ENCODE measurements around the gene ACTN4. TPM values are rescaled to one million over a fixed set of nuclear protein-coding genes. Genes with fewer than 3 reads are reported as not detected.
A peak's percentile ranks its signal among the peaks of the same experiment; 100 is the strongest.

Gene ACTN4
- total RNA-seq, 1 donor, result 229 TPM

DNA sequence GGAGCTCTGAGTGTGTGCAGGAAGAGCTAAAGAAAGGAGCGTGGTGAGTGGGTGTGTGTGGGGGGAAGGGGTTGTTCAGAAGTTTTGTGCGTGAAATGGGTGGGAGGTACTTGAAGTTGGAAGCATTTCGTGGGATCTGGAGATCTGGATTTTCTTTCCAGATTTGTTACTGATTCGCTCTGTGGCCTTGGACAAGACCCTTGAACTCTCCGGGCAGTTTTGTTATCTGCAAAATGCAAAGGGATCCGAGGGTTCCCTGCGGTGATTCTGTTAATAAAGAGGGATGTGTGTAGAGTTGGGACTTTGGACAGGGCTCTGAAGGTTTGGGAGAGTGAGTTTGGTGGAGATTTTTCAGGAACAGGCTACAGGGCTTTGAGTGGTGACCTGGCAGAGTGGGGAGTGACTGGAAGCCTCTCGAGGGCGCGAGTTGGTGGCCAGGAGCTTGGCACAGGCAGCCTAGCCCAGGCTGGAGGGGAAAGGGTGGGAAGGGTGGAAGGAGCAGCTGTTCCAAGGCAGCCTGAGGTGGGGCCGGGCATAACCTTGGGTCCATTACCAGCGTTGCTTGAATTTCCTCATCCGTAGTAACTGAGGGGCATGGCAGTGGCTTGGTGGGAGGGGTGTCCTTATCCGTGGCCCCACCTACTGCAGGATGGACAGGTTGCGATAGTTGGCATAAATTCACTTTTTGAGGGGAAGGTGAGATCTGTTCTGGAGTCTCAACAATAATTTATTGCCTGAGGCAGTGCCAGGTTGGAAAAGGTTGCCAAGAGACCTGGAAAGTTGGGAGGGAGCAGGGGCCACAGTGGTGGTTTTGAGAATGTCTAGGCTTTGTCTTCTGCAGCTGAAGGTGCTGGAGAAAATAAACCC, 2.1 kb downstream of the ACTN4 start:
- TF ChIP-seq, protein P1, sequence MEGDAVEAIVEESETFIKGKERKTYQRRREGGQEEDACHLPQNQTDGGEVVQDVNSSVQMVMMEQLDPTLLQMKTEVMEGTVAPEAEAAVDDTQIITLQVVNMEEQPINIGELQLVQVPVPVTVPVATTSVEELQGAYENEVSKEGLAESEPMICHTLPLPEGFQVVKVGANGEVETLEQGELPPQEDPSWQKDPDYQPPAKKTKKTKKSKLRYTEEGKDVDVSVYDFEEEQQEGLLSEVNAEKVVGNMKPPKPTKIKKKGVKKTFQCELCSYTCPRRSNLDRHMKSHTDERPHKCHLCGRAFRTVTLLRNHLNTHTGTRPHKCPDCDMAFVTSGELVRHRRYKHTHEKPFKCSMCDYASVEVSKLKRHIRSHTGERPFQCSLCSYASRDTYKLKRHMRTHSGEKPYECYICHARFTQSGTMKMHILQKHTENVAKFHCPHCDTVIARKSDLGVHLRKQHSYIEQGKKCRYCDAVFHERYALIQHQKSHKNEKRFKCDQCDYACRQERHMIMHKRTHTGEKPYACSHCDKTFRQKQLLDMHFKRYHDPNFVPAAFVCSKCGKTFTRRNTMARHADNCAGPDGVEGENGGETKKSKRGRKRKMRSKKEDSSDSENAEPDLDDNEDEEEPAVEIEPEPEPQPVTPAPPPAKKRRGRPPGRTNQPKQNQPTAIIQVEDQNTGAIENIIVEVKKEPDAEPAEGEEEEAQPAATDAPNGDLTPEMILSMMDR (IDR thresholded peaks at IDR 0.05; ENCODE audit: extremely low read depth, low read depth, low read length), result no peak
- DNase-seq (ENCODE audit: insufficient read length, low spot score, missing footprints), result peak; percentile 85
- Histone ChIP-seq H3K27me3 (ENCODE audit: insufficient read depth, low read length) (no peaks in the 10 kb centered on the region), H2AFZ (ENCODE audit: low read length) (no peak overlapping the region), H3K4me2 (ENCODE audit: insufficient read depth, low read length) (peak overlapping the region; percentile 95), H3K27ac (ENCODE audit: low read depth, low read length) (peak overlapping the region; percentile 98), H3K36me3 (ENCODE audit: insufficient read depth, low read length) (peaks cover 9% of the 10 kb centered on the region), H3K79me2 (ENCODE audit: insufficient read depth, low read length) (peaks cover 71% of the 10 kb centered on the region), H3K4me3 (ENCODE audit: insufficient read depth, low read length) (peak overlapping the region; percentile 91), H3K4me1 (ENCODE audit: insufficient read depth, low read length) (peaks cover 49% of the 10 kb centered on the region), H3K9me3 (ENCODE audit: low read depth, low read length) (no peaks in the 10 kb centered on the region), H4K20me1 (ENCODE audit: insufficient read depth, low read length) (peaks cover 40% of the 10 kb centered on the region)

DNA sequence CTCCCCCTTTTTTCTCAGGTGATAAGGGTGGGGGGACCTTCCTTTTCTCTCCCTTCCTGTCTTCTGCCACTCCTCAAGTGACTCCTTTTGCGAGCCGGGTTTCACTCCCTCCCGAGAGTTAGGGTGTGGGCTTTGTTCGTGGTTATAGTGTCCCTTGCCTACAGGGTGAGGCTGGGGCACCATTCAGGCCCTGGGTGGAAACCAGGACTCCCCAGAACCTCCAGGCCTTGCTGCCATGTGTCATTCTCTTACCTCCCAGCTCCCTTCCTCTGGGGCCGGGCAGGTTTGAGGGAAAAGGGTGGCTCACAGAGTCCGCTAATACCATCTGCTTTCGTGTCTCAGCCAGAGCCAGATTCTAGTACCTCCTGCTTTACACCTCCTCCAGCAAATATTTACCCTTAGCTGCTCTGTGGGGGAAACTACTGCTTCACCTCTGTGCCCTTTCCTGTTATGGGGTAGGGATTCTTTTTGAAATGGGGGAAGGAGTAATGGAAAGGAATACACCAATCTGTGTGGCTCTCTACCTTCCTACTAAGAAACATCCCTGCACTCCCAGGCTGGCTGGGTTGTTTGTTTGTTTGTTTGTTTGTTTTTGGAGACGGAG, 2.8 kb downstream of the ACTN4 start:
- TF ChIP-seq, protein P1 (IDR thresholded peaks at IDR 0.05; ENCODE audit: extremely low read depth, low read depth, low read length), result no peak
- Histone ChIP-seq H3K27me3 (ENCODE audit: insufficient read depth, low read length) (no peaks in the 10 kb centered on the region), H4K20me1 (ENCODE audit: insufficient read depth, low read length) (peaks cover 45% of the 10 kb centered on the region), H3K9me3 (ENCODE audit: low read depth, low read length) (no peaks in the 10 kb centered on the region), H3K4me1 (ENCODE audit: insufficient read depth, low read length) (peaks cover 57% of the 10 kb centered on the region), H3K79me2 (ENCODE audit: insufficient read depth, low read length) (peaks cover 78% of the 10 kb centered on the region), H3K4me3 (ENCODE audit: insufficient read depth, low read length) (peak overlapping the region; percentile 91), H3K36me3 (ENCODE audit: insufficient read depth, low read length) (peaks cover 14% of the 10 kb centered on the region), H2AFZ (ENCODE audit: low read length) (no peak overlapping the region), H3K27ac (ENCODE audit: low read depth, low read length) (peak overlapping the region; percentile 98), H3K4me2 (ENCODE audit: insufficient read depth, low read length) (peak overlapping the region; percentile 95)
- DNase-seq (ENCODE audit: insufficient read length, low spot score, missing footprints), result peak; percentile 68

GRCh38 chr19:38650911-38651584, 3.6 kb downstream of the ACTN4 start:
- Histone ChIP-seq H3K79me2 (ENCODE audit: insufficient read depth, low read length) (peaks cover 86% of the 10 kb centered on the region), H3K4me3 (ENCODE audit: insufficient read depth, low read length) (peak overlapping the region; percentile 91), H3K4me2 (ENCODE audit: insufficient read depth, low read length) (peak overlapping the region; percentile 95), H3K36me3 (ENCODE audit: insufficient read depth, low read length) (peaks cover 21% of the 10 kb centered on the region), H3K4me1 (ENCODE audit: insufficient read depth, low read length) (peaks cover 64% of the 10 kb centered on the region), H3K9me3 (ENCODE audit: low read depth, low read length) (no peaks in the 10 kb centered on the region), H4K20me1 (ENCODE audit: insufficient read depth, low read length) (peaks cover 49% of the 10 kb centered on the region), H2AFZ (ENCODE audit: low read length) (no peak overlapping the region), H3K27me3 (ENCODE audit: insufficient read depth, low read length) (no peaks in the 10 kb centered on the region), H3K27ac (ENCODE audit: low read depth, low read length) (peak overlapping the region; percentile 98)
- TF ChIP-seq, protein P1 (IDR thresholded peaks at IDR 0.05; ENCODE audit: extremely low read depth, low read depth, low read length), result no peak
- DNase-seq (ENCODE audit: insufficient read length, low spot score, missing footprints), result peak; percentile 92
